GM19193 (cell line): ENCODE results near the gene ADIPOQ.

Experiments
- POLR2A ChIP-seq: IDR thresholded peaks from 4 replicates; pipeline ENCODE4 v1.6.1; 2011; ENCODE audit not compliant: insufficient read depth, insufficient read length; ENCODE audit errors: extremely low read depth

ADIPOQ gene

DNA sequence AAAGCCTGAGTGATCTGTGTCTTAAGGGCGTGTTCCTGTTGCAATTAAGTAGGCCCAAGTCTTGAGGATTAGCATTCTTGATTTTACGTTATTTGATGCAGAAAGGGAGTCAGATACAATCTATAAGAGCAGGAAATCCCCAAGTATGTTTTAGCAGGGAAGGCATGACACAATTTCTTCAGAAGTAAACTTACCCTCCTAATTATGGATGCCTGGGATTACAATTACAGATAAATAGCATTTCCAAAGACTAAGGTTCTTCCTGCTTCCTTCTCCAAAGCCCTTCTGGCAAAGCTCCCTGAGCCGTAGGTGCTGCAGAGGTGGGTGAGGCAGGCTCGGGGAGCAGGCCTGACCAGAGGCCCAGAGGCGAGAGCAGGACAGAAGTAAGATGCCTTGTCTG, 52.9 kb downstream of the ADIPOQ start:
- TF ChIP-seq POLR2A, result no peak

DNA sequence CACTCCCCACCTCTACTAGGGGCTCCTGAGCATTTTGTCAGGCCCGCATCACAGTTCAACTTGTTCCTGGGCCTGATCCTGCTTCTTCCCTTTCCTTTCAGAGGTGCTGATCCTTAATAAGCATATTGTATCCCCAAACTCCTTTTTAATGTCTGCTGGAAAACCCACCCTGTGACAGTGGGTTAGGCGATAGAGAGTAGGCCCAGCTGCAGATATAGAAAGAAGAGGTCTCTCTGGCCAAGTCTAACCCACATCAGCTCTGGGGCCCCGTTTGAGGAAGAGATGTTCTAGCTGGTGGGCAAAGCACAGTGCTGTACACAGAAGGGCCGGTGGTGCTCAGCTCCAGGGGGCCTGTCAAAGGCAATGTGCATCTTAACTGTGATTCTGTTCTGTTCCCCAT, 53.5 kb downstream of the ADIPOQ start:
- TF ChIP-seq POLR2A, result no peak

DNA sequence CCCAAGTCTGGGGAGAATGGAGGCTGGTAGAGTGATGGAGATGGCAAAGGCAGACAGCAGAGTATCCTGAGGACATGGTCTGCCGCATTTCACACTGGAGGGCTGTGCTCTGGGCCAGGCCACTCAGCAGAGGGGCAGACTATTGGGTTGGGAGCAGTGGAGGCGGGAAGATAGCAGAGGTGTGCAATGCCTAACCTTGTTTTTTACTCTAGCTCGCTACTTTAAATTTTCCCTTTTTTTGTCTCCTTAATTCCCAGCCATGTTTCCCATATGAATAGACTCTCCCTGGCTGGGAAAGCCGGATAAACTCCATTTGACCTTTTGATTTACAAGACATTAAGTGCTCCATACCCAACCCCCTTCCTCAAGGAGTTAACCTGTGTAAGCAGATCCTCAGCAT, 54.4 kb downstream of the ADIPOQ start:
- no peak for TF ChIP-seq POLR2A

DNA sequence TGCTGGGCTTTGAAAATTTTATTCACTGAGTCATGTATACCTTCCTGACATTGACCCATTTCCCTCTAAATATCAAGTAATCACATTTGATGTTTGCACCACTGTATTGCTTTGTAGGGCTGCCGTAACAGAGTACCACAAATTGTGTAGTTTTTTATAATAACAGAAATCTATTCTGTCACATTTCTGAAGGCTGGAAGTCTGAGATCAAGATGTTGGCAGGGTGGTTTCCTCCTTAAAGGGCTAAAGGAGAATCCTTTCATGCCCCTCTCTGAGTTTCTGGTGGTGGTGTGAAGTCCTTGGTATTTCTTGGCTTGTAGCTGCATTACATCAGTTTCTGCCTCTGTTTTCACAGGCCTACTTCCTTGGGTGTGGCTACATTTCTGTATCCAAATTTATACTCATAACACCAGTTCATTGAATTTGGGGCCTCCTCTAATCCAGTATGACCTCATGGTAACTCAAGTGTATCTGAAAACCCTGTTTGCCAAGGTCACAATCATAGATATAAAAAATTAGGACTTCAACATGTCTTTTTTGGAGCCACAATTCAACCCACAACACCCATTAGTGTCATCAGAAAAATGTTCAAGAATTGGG, 58.7 kb downstream of the ADIPOQ start:
- no peak for TF ChIP-seq POLR2A

DNA sequence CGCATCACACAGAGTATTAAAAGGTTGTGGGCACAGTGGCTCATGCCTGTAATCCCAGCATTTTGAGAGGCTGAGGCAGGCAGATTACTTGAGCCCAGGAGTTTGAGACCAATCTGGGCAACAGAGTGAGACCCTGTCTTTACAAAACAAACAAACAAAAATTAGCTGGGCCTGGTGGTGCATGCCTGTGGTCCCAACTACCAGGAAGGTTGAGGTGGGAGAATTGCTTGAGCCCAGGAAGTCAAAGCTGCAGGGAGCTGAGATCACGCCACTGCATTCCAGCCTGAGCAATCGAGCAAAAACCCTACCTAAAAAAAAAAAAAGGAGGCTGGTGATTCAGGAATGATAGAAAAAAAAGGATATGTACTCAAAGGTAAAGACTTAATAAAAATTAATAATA, 59.6 kb downstream of the ADIPOQ start:
- no peak for TF ChIP-seq POLR2A

DNA sequence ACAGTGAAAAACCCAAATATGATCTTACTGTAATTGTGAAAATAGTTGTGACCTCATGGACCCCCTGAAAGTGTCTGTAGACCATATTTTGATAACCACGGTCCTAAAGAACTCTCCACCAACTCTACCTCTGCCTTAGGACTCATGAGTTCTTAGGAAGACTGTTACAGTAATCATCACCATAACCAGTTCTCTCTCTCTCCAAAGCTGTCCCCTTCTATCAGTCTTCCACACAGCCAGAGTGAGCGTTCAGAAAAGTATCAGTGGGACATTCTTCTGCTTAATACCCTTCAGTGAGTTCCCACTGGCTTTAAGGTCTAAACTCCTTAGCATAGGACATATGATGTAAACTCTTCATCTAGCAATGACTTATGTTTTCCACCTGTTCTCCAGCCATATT, 60.2 kb downstream of the ADIPOQ start:
- no peak for TF ChIP-seq POLR2A
